Vagina (tissue), 2 donors: ENCODE results near the gene SFXN1.

Experiments used
- POLR2A ChIP-seq, 2 donors: fragments of 450-650 bp; IDR thresholded peaks; one replicate each; pipeline ENCODE4 v1.6.1; 2017; ENCODE audit warnings: antibody characterized with exemption in 2 of 2, mild to moderate bottlenecking in 2 of 2, moderate library complexity in 2 of 2
- POLR2AphosphoS5 ChIP-seq, 2 donors: sonication (generic); formaldehyde crosslinking; IDR thresholded peaks; one replicate each; pipeline ENCODE4 v1.9.0; 2017; ENCODE audit warnings: antibody characterized with exemption in 2 of 2, mild to moderate bottlenecking in 2 of 2, low read depth in 1 of 2; ENCODE audit not compliant: insufficient read depth in 1 of 2
- TF ChIP-seq, protein P1 (sequence below), 3 experiments: fragments of 450-650 bp in 2 of 3; fragments of 200-600 bp in 1 of 3; sonication (generic) in 1 of 3; IDR thresholded peaks; one replicate each; pipeline ENCODE4 v1.5.1; 2017 to 2019; ENCODE audit warnings: antibody characterized with exemption in 3 of 3, mild to moderate bottlenecking in 2 of 3, moderate library complexity in 2 of 3

DNA sequence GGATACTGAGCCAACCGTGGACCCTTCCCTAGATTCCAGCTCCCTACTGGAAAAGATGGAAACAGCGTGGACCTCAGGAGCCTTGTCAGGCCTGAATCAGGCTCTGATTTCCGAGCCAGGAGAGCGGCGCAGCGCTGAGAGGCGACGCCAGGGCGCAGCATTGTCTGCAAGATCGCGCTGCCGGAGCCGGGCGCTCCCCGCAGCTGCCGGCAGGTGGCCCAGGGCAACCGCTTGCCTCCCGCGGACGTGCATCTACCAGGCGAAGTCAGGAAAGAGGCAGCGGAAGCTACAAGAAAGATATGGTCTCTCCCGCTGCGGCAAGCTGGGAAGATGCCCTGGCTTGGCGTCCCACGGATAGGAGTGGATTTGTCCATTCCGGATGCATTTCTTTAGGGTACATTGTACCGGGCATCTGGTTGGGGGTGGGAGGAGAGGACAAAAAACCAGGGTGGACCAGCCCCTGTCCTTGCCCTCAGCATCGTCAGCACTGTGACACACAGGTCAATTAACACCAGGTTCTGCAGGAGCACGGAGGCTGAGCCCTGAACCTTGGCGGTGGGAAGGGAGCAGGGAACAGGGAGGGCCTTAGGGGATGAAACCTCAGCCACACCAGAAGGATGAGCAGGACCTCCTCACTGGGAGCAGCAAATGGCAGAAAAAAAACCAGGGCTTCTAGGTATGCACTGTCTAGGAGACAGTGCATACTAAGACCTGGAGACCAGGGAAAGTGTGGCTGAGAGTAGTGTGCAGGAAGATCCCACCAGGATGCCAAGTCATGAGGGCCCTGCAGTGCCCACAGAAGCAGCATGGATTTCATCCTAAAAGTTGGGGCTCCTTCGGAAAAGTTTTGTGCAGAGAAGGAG lies 55.9 kb downstream of the SFXN1 start:
- TF ChIP-seq, protein P1, sequence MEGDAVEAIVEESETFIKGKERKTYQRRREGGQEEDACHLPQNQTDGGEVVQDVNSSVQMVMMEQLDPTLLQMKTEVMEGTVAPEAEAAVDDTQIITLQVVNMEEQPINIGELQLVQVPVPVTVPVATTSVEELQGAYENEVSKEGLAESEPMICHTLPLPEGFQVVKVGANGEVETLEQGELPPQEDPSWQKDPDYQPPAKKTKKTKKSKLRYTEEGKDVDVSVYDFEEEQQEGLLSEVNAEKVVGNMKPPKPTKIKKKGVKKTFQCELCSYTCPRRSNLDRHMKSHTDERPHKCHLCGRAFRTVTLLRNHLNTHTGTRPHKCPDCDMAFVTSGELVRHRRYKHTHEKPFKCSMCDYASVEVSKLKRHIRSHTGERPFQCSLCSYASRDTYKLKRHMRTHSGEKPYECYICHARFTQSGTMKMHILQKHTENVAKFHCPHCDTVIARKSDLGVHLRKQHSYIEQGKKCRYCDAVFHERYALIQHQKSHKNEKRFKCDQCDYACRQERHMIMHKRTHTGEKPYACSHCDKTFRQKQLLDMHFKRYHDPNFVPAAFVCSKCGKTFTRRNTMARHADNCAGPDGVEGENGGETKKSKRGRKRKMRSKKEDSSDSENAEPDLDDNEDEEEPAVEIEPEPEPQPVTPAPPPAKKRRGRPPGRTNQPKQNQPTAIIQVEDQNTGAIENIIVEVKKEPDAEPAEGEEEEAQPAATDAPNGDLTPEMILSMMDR (IDR thresholded peaks at IDR 0.05), result peak; percentile 74 to 93 (median 86)
- TF ChIP-seq POLR2A (IDR thresholded peaks at IDR 0.05) (no peak), POLR2AphosphoS5 (IDR thresholded peaks at IDR 0.05; ENCODE audit: insufficient read depth in 1 of 2, low read depth in 1 of 2) (peak in 1 of 2 donors; percentile 10)
